Measurements from ENCODE around the gene PTPMT1.
"Not testable (repeated sequence)": the region's sequence is repeated elsewhere in the genome, so short reads cannot be mapped to it uniquely, and the experiment has no call there.

Gene PTPMT1, protein sequence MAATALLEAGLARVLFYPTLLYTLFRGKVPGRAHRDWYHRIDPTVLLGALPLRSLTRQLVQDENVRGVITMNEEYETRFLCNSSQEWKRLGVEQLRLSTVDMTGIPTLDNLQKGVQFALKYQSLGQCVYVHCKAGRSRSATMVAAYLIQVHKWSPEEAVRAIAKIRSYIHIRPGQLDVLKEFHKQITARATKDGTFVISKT

DNA sequence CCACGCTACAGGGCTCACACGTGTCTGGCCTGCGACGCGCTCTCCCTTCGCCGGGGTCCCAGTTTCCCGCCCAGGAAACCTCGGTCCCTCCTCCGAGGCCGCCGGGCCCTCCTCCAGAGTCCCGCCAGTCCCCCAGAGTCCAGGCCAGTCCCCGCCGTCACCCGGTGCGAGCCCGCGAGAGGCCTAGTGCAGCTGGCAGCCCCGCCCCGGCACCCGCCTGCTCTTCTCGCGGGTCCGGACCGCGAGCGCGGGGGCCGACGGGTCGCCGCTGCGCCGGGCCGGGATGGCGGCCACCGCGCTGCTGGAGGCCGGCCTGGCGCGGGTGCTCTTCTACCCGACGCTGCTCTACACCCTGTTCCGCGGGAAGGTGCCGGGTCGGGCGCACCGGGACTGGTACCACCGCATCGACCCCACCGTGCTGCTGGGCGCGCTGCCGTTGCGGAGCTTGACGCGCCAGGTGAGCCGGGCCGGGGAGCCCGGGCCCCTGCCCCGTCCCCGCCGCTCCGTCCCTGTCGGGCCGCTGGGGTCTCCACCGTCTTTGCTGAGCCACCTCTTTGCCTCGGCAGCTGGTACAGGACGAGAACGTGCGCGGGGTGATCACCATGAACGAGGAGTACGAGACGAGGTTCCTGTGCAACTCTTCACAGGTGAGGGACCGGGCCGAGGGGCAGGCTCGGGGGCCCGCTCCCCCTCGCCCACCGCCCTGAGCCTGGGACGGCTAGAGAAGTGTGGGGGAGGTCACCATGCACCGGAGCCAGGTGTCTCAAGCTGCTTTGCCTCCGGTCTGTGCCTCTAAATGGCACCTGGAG lies at the start of gene PTPMT1:
Gene PTPMT1 (plus strand): TSS at position 260 of the 809 bp plus-strand sequence. CDS start 24 bp downstream, at position 284.
- TF ChIP-seq GATA1 (IDR thresholded peaks at IDR 0.05; ENCODE audit: low read depth, low read length) (no peak), POLR2A (IDR thresholded peaks at IDR 0.05; ENCODE audit: low read length) (peak; percentile 82)
- DNase-seq: peak; percentile 88 to 89

DNA sequence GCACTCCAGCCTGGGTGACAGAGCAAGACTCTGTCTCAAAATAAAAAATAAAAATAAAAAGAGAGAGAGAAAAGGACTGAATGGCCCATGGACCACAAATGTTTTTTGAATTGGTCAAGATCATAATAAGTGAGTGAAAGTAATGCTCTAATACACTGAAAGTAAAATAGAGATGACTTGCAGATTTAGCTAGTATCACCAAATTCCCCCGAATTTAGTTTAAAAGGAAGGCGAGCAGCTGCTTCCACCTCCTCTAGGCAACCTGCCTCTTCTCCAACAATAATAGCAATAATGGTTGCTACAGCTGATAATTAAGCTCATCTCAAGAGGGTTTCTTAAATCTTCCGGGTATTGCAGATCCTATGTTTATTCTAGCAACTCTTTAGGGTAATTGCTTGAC lies 49.2 kb upstream of the PTPMT1 start:
- no peak for DNase-seq

DNA sequence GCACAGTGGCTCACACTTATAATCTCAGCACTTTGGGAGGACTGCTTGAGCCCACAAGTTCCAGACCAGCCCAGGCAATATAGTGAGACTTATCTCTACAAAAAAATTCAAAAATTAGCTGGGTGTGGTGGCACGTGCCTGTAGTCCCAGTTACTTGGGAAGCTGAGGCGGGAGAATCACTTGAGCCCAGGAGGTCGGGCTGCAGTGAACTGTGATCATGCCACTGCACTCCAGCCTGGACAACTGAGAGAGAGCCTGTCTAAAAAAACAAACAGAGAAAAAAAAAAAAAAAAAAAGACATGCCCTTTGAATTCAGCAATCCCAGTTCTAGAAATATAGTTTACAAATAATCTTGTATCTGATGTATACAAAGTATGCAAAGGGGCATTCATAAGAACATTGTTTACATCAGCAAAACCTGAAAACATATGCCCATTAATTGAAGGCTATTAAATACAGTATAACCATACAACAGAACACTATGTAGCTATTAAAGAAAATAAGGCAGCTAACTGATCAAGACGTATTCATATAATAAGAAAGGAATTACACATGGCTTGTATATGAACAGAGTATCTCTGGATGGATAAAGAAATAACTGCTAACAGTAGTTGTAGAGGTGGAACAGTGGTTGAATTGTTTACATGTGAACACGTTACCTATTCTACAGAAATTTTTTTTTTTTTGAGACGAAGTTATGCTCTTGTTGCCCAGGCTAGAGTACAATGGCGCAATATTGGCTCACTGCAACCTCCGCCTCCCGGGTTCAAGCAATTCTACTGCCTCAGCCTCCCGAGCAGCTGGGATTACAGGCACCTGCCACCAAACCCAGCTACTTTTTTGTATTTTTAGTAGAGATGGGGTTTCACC lies 48.2 kb upstream of the PTPMT1 start:
- TF ChIP-seq GATA1 (IDR thresholded peaks at IDR 0.05; ENCODE audit: low read depth, low read length) (no peak), POLR2A (IDR thresholded peaks at IDR 0.05; ENCODE audit: low read length) (no peak)
- no peak for DNase-seq

More for the DNA sequence above, 49.2 kb upstream of the PTPMT1 start:
- no peak for TF ChIP-seq POLR2A (IDR thresholded peaks at IDR 0.05; ENCODE audit: low read length)
- TF ChIP-seq GATA1 (IDR thresholded peaks at IDR 0.05; ENCODE audit: low read depth, low read length): no peak

DNA sequence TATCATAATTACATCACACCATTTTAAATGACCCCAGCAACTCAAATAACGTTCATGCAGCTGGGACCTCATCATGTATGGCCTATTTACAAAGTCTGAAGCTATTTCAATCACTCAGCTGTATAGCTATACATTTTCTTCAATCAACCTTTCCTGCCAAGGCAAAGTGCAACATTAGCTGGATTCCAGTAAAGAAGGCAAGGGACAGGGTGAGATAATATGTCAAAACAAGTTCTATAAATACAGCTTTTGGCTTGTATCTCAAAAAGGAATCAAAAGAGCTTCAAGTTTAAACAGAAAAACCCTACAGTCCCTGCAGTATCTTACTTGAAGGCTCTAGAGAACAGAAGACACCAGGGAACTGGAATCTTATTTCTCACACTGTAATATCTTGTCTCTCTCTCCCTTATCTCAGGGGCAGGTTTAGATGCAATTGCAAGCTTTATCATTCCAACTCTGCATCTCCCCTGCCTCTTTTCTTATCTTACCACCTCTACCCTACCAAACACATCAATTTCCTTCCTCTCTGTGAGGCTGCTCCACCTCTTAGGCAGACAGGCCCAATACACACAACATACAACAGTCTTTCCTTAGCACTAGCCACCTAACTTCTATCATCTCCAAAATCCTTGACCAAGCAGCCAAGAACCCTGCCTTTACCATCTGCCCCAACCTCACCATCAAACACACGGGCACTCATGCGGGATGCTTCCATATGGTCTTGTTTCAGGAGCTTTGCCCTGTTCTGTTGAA lies 47.0 kb upstream of the PTPMT1 start:
- TF ChIP-seq POLR2A (IDR thresholded peaks at IDR 0.05; ENCODE audit: low read length) (no peak), GATA1 (IDR thresholded peaks at IDR 0.05; ENCODE audit: low read depth, low read length) (no peak)
- DNase-seq: peak; percentile 26 to 65

DNA sequence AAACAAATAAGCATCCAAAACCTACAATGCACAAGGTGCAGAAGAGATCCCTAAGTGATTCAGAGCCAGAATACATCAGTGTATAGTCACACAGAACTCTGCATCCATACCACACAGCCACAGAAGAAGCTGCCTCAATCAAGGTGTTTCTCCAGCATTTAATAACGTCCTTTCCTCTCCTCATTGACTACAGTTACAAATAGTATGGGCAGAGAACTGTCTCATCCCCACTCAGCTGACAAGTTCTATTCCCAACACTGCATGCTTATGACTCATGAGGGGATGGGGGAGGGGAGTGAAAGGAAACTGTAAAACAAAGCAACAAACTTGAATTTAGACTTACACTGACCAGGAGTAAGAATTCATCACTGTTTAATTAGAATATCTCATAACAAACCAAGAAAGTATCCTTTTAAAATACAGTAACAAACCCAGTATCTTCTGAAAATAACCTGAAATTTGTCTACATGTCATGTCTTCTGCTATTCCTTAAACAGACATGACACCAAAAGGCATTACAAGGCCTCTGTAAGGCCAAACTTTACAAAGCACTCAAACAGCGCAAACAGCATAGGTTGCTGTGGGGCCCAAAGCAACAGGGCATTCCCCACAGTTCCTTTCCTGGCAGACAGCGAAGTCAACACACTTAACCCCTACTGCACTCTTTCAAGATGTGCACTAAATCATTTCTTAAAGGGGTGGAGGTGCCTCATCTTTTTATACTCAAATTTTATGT lies 41.7 kb upstream of the PTPMT1 start:
- TF ChIP-seq POLR2A (IDR thresholded peaks at IDR 0.05; ENCODE audit: low read length): no peak
- no peak for TF ChIP-seq GATA1 (IDR thresholded peaks at IDR 0.05; ENCODE audit: low read depth, low read length)
- DNase-seq: peak in 1 of 2 experiments; percentile 53

DNA sequence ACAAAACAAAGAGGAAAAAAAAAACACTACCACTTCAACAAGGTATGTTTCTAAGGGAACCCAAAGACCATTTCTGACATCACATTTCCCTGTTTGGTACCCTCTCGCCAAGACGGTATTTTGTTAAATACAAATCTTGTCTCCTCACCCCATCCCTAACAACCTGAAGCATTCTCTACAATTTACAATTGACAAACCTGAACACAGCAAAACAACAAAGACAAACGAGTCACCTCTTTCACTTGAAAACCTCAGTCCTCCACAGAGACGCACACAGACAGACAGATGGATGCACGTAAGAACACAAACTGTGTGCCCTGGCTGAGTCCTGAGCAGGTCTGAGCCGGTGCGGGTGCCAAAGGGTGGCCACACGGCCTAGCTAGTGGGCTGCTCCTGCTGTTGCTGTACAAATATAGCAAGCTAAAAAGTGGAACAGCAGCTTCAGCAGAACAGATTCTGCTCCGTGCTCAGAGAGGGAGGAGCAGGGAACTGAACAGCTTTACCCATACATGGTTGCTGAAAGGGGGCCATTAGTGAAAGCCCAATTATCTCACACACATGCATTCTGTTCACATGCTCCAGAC lies 41.0 kb upstream of the PTPMT1 start:
- TF ChIP-seq POLR2A (IDR thresholded peaks at IDR 0.05; ENCODE audit: low read length) (no peak), GATA1 (IDR thresholded peaks at IDR 0.05; ENCODE audit: low read depth, low read length) (no peak)
- DNase-seq: no peak

DNA sequence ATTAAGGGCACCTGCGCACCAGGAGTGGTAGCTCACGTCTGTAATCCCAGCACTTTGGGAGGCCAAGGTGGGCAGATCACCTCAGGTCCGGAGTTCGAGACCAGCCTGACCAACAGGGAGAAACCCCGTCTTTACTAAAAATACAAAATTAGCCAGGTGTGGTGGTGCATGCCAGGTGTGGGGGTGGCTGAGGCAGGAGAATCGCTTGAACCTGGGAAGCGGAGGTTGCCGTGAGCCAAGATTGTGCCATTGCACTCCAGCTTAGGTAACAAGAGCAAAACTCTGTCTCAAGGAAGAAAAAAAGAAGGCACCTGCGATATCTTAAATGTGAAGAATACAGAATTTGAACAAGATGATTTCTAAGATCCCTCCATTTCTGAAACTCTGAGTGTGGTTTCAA lies 39.4 kb upstream of the PTPMT1 start:
- not testable (repeated sequence) for DNase-seq

DNA sequence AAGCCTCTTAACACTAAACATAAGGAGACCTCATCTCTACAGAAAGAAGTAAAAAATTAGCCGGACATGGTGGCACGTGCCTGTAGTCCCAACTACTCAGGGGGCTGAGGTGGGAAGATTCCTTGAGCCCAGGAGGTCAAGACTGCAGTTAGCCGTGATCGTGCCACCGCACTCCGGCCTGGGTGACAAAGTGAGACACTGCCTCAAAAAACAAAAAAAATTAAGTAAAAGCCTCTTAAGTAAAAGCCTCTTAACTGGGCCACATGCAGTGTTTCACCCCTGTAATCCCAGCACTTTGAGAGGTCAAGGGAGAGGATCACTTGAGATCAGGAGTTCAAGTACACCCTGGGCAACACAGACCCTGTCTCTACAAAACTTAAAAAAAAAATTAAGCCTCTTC lies 38.2 kb upstream of the PTPMT1 start:
- TF ChIP-seq GATA1 (IDR thresholded peaks at IDR 0.05; ENCODE audit: low read depth, low read length) (no peak), POLR2A (IDR thresholded peaks at IDR 0.05; ENCODE audit: low read length) (no peak)
- no peak for DNase-seq

DNA sequence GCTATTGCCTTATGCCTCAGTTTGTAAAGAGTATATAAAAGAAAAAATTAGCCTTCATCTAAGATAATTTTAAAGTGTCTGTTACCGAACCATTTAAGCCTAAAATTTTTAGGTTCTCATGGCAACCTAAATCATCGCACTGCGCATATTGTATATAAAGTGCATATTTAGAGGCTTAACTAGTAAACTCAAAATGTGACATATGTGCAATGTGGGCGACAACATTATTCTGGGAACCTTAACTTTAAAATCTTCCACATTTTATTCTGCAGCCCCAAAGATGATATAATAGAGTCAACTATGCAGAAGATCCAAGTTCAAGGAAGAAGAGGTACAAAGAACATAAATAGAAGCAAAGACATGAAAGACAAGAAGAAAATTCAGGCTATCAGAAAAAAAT lies 35.4 kb upstream of the PTPMT1 start:
- DNase-seq: no peak
- no peak for TF ChIP-seq GATA1 (IDR thresholded peaks at IDR 0.05; ENCODE audit: low read depth, low read length)

DNA sequence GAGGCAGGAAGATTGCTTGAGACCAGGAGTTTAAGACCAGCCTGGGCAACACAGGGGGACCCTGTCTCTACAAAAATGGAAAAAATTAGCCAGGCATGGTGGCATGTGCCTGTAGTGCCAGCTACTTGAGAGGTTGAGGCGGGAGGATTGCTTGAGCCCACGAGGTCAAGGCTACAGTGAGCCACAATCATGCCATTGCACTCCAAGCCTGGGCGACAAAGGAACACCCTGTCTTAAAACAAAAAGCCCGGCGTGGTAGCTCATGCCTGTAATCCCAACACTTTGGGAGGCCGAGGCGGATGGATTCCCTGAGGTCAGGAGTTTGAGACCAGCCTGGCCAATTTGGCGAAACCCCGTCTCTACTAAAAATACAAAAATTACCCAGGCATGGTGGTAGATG lies 34.7 kb upstream of the PTPMT1 start:
- not testable (repeated sequence) for DNase-seq

DNA sequence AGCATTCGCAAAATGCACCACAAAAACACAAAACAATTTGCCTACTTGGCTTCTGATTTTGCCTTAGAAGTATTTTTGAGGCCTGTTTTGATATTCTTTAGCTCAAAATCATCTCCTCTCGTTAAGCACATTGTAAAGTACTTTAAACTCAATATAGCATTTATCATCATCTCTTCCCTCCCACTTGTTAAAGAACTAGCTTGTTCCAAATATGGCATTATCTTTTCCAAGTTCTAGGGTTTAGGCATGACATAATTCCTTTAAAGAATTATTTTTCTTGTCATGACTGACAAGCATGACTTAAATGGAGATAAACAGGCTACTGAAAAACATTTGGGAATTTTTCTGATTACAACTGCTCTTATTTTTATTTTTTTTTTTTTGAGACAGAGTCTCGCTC lies 33.7 kb upstream of the PTPMT1 start:
- TF ChIP-seq GATA1 (IDR thresholded peaks at IDR 0.05; ENCODE audit: low read depth, low read length) (no peak), POLR2A (IDR thresholded peaks at IDR 0.05; ENCODE audit: low read length) (no peak)
- DNase-seq: no peak

DNA sequence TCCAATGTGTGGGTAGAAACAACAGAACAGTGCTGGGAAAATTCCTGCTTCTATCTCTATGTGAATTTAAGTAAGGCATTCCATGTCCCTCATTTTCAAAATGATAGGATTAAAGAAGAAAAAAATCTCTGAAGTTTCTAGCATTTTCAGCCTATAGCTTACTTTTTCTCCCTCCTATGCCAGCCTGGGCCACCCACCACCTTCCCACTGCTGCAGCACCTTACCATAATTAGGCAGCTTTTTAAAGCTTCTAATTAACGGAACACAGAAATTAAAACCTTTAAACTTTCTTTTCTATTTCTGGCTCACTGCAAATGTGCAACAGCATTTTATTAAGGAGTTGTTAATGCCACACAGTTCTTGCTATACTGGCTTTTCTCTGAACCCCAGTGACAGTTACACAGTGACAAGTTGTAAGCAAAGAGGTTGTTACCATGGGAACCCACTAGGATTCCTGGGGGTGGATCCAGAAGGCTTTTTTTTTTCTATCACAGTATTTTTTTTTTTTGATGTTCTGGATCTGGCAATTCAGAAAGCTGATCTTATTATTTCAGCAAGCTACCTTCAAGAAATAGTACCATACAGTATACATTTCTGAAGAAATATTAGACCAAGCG lies 32.7 kb upstream of the PTPMT1 start:
- DNase-seq: peak in 1 of 2 experiments; percentile 21
- TF ChIP-seq GATA1 (IDR thresholded peaks at IDR 0.05; ENCODE audit: low read depth, low read length) (no peak), POLR2A (IDR thresholded peaks at IDR 0.05; ENCODE audit: low read length) (no peak)

Measured in erythroblast (primary cell).